Aorta (tissue), 5 donors: ENCODE measurements around the gene BTBD18. TPM values are rescaled to one million over a fixed set of nuclear protein-coding genes. Genes with fewer than 3 reads are reported as not detected.
"Not testable (repeated sequence)": the region's sequence is repeated elsewhere in the genome, so short reads cannot be mapped to it uniquely, and the experiment has no call there.

Source experiments
- ATAC-seq: fragments of 200-7000 bp; cut with Tn5 transposase; one replicate; pipeline ENCODE4 v1.9.1; 2022; ENCODE audit warnings: moderate library complexity; ENCODE audit not compliant: low FRiP score
- DNase-seq, 2 donors: peaks; one replicate each; pipeline ENCODE4 v3.0.0-alpha.2; 2020
- H3K27ac ChIP-seq, 2 donors: one replicate each; pipeline ENCODE4 v1.5.1; 2013; ENCODE audit warnings: low read length in 2 of 2, mild to moderate bottlenecking in 2 of 2, moderate library complexity in 2 of 2, control low read depth in 1 of 2, inconsistent platforms in 1 of 2, low read depth in 1 of 2
- H3K27me3 ChIP-seq, 2 donors: one replicate each; pipeline ENCODE4 v1.6.1; 2013; ENCODE audit warnings: control low read depth in 1 of 2, low read length in 1 of 2, mild to moderate bottlenecking in 1 of 2, moderate library complexity in 1 of 2; ENCODE audit not compliant: insufficient read depth in 2 of 2, control insufficient read depth in 1 of 2
- H3K36me3 ChIP-seq, 2 donors: one replicate each; pipeline ENCODE4 v1.6.1; 2013; ENCODE audit warnings: control low read depth in 1 of 2, low read length in 1 of 2, mild to moderate bottlenecking in 1 of 2; ENCODE audit not compliant: insufficient read depth in 2 of 2, control insufficient read depth in 1 of 2
- H3K4me1 ChIP-seq, 2 donors: one replicate each; pipeline ENCODE4 v1.6.1; 2013; ENCODE audit warnings: low read length in 2 of 2, control low read depth in 1 of 2, mild to moderate bottlenecking in 1 of 2, moderate library complexity in 1 of 2; ENCODE audit not compliant: insufficient read depth in 2 of 2, control insufficient read depth in 1 of 2
- H3K4me3 ChIP-seq, 2 donors: one replicate each; pipeline ENCODE4 v1.5.1; 2013; ENCODE audit warnings: low read length in 2 of 2, control low read depth in 1 of 2, mild to moderate bottlenecking in 1 of 2
- H3K9me3 ChIP-seq: one replicate; pipeline ENCODE4 v1.6.1; 2013; ENCODE audit warnings: mild to moderate bottlenecking, low read length; ENCODE audit not compliant: control insufficient read depth
- WGBS, 2 donors: extraction: QIAGEN DNeasy Blood & Tissue Kit; methylation state at CpG; one replicate each; pipeline ENCODE4 v1.1.7; 2013; 5-methylcytosine and 5-hydroxymethylcytosine counted together
- intact Hi-C, 2 donors: fragments of 100-400 bp; cut with DNase I; formaldehyde crosslinking; loops; one replicate each; pipeline versions ENCODE4 v1.14.2 to v1.15.0; 2022
- polyA plus RNA-seq, 2 donors: library from polyadenylated mRNA; stranded (reverse); fragments of 200-250 nt; gene quantifications; one replicate each; pipeline ENCODE4 v1.2.3, GENCODE V29; 2013
- total RNA-seq, 2 donors: library from RNA; stranded (reverse); fragmentation: NEBNext Ultra II Directional; extraction: Animal tissue kit (Norgen Biotek cat#: 25700); gene quantifications; one replicate each; pipeline ENCODE4 v1.2.1, GENCODE V29; 2021
- donor health status: healthy with polysubstance abuse.
- donor health status: Bipolar disorder and iron deficiency.
- donor health status: DM: no; HTN: no; CAD: no.
- donor health status: DM: no; HTN: no; CAD: no.
- donor health status: DM: yes; HTN: yes; CAD: no.

The BTBD18 gene
- total and polyA plus RNA-seq, 4 donors: 0.05 TPM; not detected in 3

GRCh38 chr11:57709802-57710367 is 41.7 kb downstream of the BTBD18 start:
- H3K27ac ChIP-seq: no peak overlapping the region
- no peak overlapping the region for H3K4me3 ChIP-seq
- ATAC-seq (no peak), DNase-seq (no peak)
- 93 to 94% methylated on average over 5 of the region's 5 CpGs for WGBS, 2 donors
- intact Hi-C loops: loop anchor here (5.0 to 10.0 kb wide), 3 partner anchors 43 to 95 kb away; partner anchors contain the start of gene ZDHHC5 (in 1 of the 2)
- H3K4me1 ChIP-seq: peaks cover 1 to 7% of the 10 kb centered on the region in 2 donors
- H3K27me3 ChIP-seq: no peaks in the 10 kb centered on the region
- no peaks in the 10 kb centered on the region for H3K9me3 ChIP-seq
- peaks cover under 1% of the 10 kb centered on the region in 2 donors for H3K36me3 ChIP-seq

GRCh38 chr11:57705432-57705831 is 46.2 kb downstream of the BTBD18 start:
- H3K27me3 ChIP-seq, H3K4me3 ChIP-seq, ATAC-seq, H3K27ac ChIP-seq, H3K36me3 ChIP-seq, DNase-seq, H3K9me3 ChIP-seq, H3K4me1 ChIP-seq: not testable (repeated sequence)
- WGBS, 2 donors: 87 to 89% methylated on average over 8 of the region's 8 CpGs
- intact Hi-C loops: loop anchor here in 1 of 2 donors (5.0 kb wide), 1 partner anchor 52 kb away; no protein-coding TSS in a partner anchor

- peak overlapping the region in 1 of 2 donors; percentile 48 for H3K27ac ChIP-seq
- peaks cover 5 to 6% of the 10 kb centered on the region in 2 donors for H3K36me3 ChIP-seq
- no peaks in the 10 kb centered on the region for H3K27me3 ChIP-seq
- DNase-seq (no peak), ATAC-seq (no peak)
- no peaks in the 10 kb centered on the region for H3K4me1 ChIP-seq
- 84 to 86% methylated on average over 6 of the region's 6 CpGs for WGBS, 2 donors
- no peaks in the 10 kb centered on the region for H3K9me3 ChIP-seq
- intact Hi-C loops: loop anchor here in 1 of 2 donors (5.0 kb wide), 1 partner anchor 52 kb away; no protein-coding TSS in a partner anchor
- H3K4me3 ChIP-seq: no peak overlapping the region
These were observed 46.7 kb downstream of the BTBD18 start for GRCh38 chr11:57704932-57705331.

- Histone ChIP-seq H3K9me3 (no peaks in the 10 kb centered on the region), H3K27me3 (no peaks in the 10 kb centered on the region), H3K4me3 (no peak overlapping the region), H3K4me1 (no peaks in the 10 kb centered on the region), H3K36me3 (peaks cover 5 to 14% of the 10 kb centered on the region in 2 donors), H3K27ac (peak overlapping the region; percentile 34 to 67)
- intact Hi-C loops: no loop called here
- 16 to 31% methylated on average over 4 of the region's 4 CpGs for WGBS, 2 donors
- no peak for DNase-seq
- ATAC-seq: no peak
These were observed 48.3 kb downstream of the BTBD18 start for GRCh38 chr11:57703341-57703740.

- no peaks in the 10 kb centered on the region for H3K9me3 ChIP-seq
- DNase-seq: no peak
These were observed 51.2 kb downstream of the BTBD18 start for GRCh38 chr11:57700425-57700824.

GRCh38 chr11:57699813-57700212 is 51.8 kb downstream of the BTBD18 start:
- no peak for DNase-seq
- no peak overlapping the region for H3K27ac ChIP-seq
- no peaks in the 10 kb centered on the region for H3K4me1 ChIP-seq
- intact Hi-C loops: no loop called here
- ATAC-seq: no peak
- 80 to 83% methylated on average over 10 of the region's 10 CpGs for WGBS, 2 donors
- no peaks in the 10 kb centered on the region for H3K27me3 ChIP-seq
- no peak overlapping the region for H3K4me3 ChIP-seq
- peaks cover 3 to 16% of the 10 kb centered on the region in 2 donors for H3K36me3 ChIP-seq
- H3K9me3 ChIP-seq: no peaks in the 10 kb centered on the region

More at GRCh38 chr11:57700425-57700824, 51.2 kb downstream of the BTBD18 start:
- peaks cover 5 to 17% of the 10 kb centered on the region in 2 donors for H3K36me3 ChIP-seq
- intact Hi-C loops: no loop called here
- H3K27me3 ChIP-seq: no peaks in the 10 kb centered on the region
- 48 to 50% methylated on average over 3 of the region's 3 CpGs for WGBS, 2 donors
- no peak overlapping the region for H3K4me3 ChIP-seq
- no peak overlapping the region for H3K27ac ChIP-seq
- no peak for ATAC-seq
- H3K4me1 ChIP-seq: no peaks in the 10 kb centered on the region

- Histone ChIP-seq H3K9me3 (no peaks in the 10 kb centered on the region), H3K4me1 (no peaks in the 10 kb centered on the region), H3K27me3 (no peaks in the 10 kb centered on the region), H3K4me3 (no peak overlapping the region), H3K36me3 (peaks cover 6 to 14% of the 10 kb centered on the region in 2 donors), H3K27ac (no peak overlapping the region)
- 82 to 85% methylated on average over 18 of the region's 18 CpGs for WGBS, 2 donors
- intact Hi-C loops: no loop called here
- DNase-seq: no peak
- no peak for ATAC-seq
These were observed 52.7 kb downstream of the BTBD18 start for GRCh38 chr11:57698843-57699365.
